HepG2 (cell line): ENCODE data around the gene CACNA1G. TPM values are rescaled to one million over a fixed set of nuclear protein-coding genes. Genes with fewer than 3 reads are reported as not detected.

ENCODE experiments used
- CHD2 ChIP-seq: IDR thresholded peaks from 2 replicates; pipeline ENCODE4 v1.6.1; 2011; ENCODE audit warnings: low read depth, low read length, improper control_type of control experiment
- CREM ChIP-seq, 2 experiments: sonication (generic) in 1 of 2; formaldehyde crosslinking in 1 of 2; IDR thresholded peaks; 2 replicates each; pipeline versions ENCODE4 v1.4.0 to v1.6.1; 2016 to 2020; ENCODE audit warnings: antibody characterized with exemption in 1 of 2, mild to moderate bottlenecking in 1 of 2, missing genetic modification reagents in 1 of 2
- FOXA1 ChIP-seq, 2 experiments: fragments of 450-650 bp in 1 of 2; sonication (generic) in 1 of 2; formaldehyde crosslinking in 1 of 2; IDR thresholded peaks; 2 replicates each; pipeline versions ENCODE4 v1.4.0 to v1.6.1; 2016 to 2020; ENCODE audit warnings: missing genetic modification reagents in 1 of 2
- FOXO4 ChIP-seq: sonication (generic); formaldehyde crosslinking; conservative IDR thresholded peaks from 2 replicates; pipeline ENCODE4 v1.8.1; 2023; ENCODE audit warnings: missing genetic modification reagents
- HDAC1 ChIP-seq: sonication (generic); formaldehyde crosslinking; IDR thresholded peaks from 2 replicates; pipeline ENCODE4 v1.5.1; 2020; ENCODE audit warnings: mild to moderate bottlenecking, missing genetic modification reagents
- KDM2A ChIP-seq: sonication (generic); formaldehyde crosslinking; IDR thresholded peaks from 2 replicates; pipeline ENCODE4 v1.4.0; 2020; ENCODE audit warnings: low read depth, missing genetic modification reagents, borderline replicate concordance
- MAFF ChIP-seq: IDR thresholded peaks from 2 replicates; pipeline ENCODE4 v1.6.1; 2011; ENCODE audit warnings: low read depth, low read length, improper control_type of control experiment
- MED1 ChIP-seq: sonication (generic); formaldehyde crosslinking; IDR thresholded peaks from 2 replicates; pipeline ENCODE4 v1.4.0; 2020; ENCODE audit warnings: missing genetic modification reagents
- MYPOP ChIP-seq: sonication (generic); formaldehyde crosslinking; IDR thresholded peaks from 2 replicates; pipeline ENCODE4 v1.8.1; 2023; ENCODE audit warnings: mild to moderate bottlenecking, moderate library complexity, missing genetic modification reagents
- NFYB ChIP-seq: sonication (generic); formaldehyde crosslinking; IDR thresholded peaks from 2 replicates; pipeline ENCODE4 v1.4.0; 2020; ENCODE audit warnings: missing genetic modification reagents
- NR3C1 ChIP-seq: sonication (generic); formaldehyde crosslinking; IDR thresholded peaks from 2 replicates; pipeline ENCODE4 v1.4.0; 2020; ENCODE audit warnings: missing genetic modification reagents
- RARA ChIP-seq: IDR thresholded peaks from 2 replicates; pipeline ENCODE4 v1.6.1; 2016; ENCODE audit warnings: missing genetic modification reagents, missing compliant biosample characterization
- ZMAT3 ChIP-seq: sonication (generic); formaldehyde crosslinking; conservative IDR thresholded peaks from 2 replicates; pipeline ENCODE4 v1.7.0; 2021; ENCODE audit warnings: missing genetic modification reagents
- ZNF18 ChIP-seq: sonication (generic); formaldehyde crosslinking; IDR thresholded peaks from 2 replicates; pipeline ENCODE4 v1.8.0; 2022; ENCODE audit warnings: mild to moderate bottlenecking, missing genetic modification reagents; ENCODE audit not compliant: insufficient replicate concordance
- ZNF280D ChIP-seq: sonication (generic); formaldehyde crosslinking; IDR thresholded peaks from 2 replicates; pipeline ENCODE4 v1.5.1; 2020; ENCODE audit warnings: mild to moderate bottlenecking, missing genetic modification reagents
- ZNF543 ChIP-seq: sonication (generic); formaldehyde crosslinking; IDR thresholded peaks from 2 replicates; pipeline ENCODE4 v1.4.0; 2020; ENCODE audit warnings: mild to moderate bottlenecking, missing genetic modification reagents
- ZNF704 ChIP-seq: sonication (generic); formaldehyde crosslinking; IDR thresholded peaks from 2 replicates; pipeline ENCODE4 v1.8.1; 2023; ENCODE audit warnings: mild to moderate bottlenecking, inconsistent platforms, moderate library complexity, missing genetic modification reagents, borderline replicate concordance
- ZNF784 ChIP-seq: sonication (generic); formaldehyde crosslinking; IDR thresholded peaks from 2 replicates; pipeline ENCODE4 v1.5.1; 2020; ENCODE audit warnings: missing genetic modification reagents, mild to moderate bottlenecking, borderline replicate concordance
- polyA plus RNA-seq, 8 experiments: library from polyadenylated mRNA; depleted of rRNA in 3 of 8; stranded (reverse) in 7 of 8; unstranded in 1 of 8; fragments of >200 nt; fragmentation: Illumina TruSeq in 4 of 8; extraction: Trizol in 4 of 8; gene quantifications; 2 replicates each; pipeline versions ENCODE4 v1.2.1 to v1.2.3, GENCODE V29; 2011 to 2016; ENCODE audit warnings: low read depth in 4 of 8, missing spikeins in 1 of 8, mixed read lengths in 1 of 8; ENCODE audit not compliant: insufficient read depth in 1 of 8
- total RNA-seq, 5 experiments: library from RNA; depleted of rRNA; stranded (reverse); fragments of >200 nt; fragmentation: Illumina TruSeq; extraction: Trizol; gene quantifications; 2 replicates each; pipeline ENCODE4 v1.2.3, GENCODE V29; 2016; ENCODE audit warnings: low read depth in 1 of 5

CACNA1G gene
- total and polyA plus RNA-seq, 2 of the 13 experiments (the other 11 are each of a cell fraction or from before 2014, with no cell fraction given) = 0.02 TPM; not detected in 1

GRCh38 chr17:50541716-50542688 is 18.5 kb upstream of the CACNA1G start (continued):
- TF ChIP-seq ZNF784 (CRISPR knock-in tag) (peak; percentile 65), FOXA1 (IDR thresholded peaks at IDR 0.05) (no peak), FOXA1 (CRISPR knock-in tag; IDR thresholded peaks at IDR 0.05) (peak; percentile 16; the same call in 1 of the 2 replicates), ZMAT3 (CRISPR knock-in tag) (peak; percentile 93; the same call in 1 of the 2 replicates), MED1 (peak; percentile 52), NFYB (CRISPR knock-in tag) (no peak), RARA (CRISPR knock-in tag) (no peak; the same call in 1 of the 2 replicates), MAFF (no peak), NR3C1 (CRISPR knock-in tag) (no peak), ZNF543 (CRISPR knock-in tag) (no peak), ZNF280D (CRISPR knock-in tag) (0 out of 2 replicates have a peak, but pooled peaks have one; percentile 16), KDM2A (peak; percentile 74), ZNF704 (CRISPR knock-in tag) (peak; percentile 75; the same call in 1 of the 2 replicates), CHD2 (no peak), HDAC1 (peak; percentile 37; the same call in 1 of the 2 replicates), MYPOP (CRISPR knock-in tag) (peak; percentile 85; the same call in 1 of the 2 replicates), ZNF18 (CRISPR knock-in tag) (peak; percentile 68), CREM (IDR thresholded peaks at IDR 0.05) (no peak), CREM (CRISPR knock-in tag; IDR thresholded peaks at IDR 0.05) (no peak), FOXO4 (CRISPR knock-in tag) (no peak)
